Hematopoietic multipotent progenitor cell treated with erythropoietin and hydrocortisone succinate and interleukin-3 and kit ligand, for 4 days (in vitro differentiated cells): ENCODE data around the gene SNX18.

Experiments used
- DNase-seq: peaks from one replicate; pipeline ENCODE4 v3.0.0-alpha.2; 2015

The SNX18 gene

DNA sequence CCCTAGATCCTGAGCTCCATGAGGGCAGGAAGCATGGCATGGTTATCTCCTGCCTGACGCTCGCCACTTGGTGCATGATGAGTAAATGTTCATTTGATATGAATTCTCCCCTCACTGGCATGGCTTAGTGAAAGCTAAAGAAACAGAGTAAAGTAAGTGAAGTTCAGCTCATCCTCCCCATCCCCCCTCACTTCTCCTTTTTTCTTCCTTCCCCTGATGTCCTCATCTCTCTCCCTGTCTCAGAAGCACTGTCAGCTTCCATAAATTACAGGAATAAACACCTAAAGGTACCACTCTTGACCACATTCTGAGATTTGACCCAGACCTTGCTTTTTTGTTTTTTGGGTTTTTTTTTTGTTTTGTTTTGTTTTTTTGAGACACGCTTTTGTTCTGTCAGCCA, 73.3 kb downstream of the SNX18 start:
- DNase-seq = peak; percentile 64

DNA sequence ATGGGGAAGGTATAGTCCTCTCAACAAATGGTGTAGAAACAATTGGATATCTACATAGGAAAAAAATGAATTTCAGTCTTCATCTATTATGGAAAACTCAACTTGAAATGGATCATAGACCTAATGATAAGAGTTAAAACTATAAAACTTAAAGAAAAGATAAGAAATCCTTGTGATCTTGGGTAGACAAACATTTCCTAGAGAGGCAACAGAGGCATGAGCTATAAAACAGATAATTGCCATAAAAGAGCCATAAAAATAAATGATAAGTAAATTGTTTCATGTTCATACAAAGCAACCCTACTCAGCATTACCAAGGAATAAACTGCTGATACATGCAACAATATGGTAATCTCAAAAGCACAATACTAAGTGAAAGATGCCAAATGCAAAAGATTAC, 76.2 kb downstream of the SNX18 start:
- DNase-seq = no peak

- no peak for DNase-seq
Observed at GRCh38 chr5:54594181-54594580, 76.6 kb downstream of the SNX18 start.

DNA sequence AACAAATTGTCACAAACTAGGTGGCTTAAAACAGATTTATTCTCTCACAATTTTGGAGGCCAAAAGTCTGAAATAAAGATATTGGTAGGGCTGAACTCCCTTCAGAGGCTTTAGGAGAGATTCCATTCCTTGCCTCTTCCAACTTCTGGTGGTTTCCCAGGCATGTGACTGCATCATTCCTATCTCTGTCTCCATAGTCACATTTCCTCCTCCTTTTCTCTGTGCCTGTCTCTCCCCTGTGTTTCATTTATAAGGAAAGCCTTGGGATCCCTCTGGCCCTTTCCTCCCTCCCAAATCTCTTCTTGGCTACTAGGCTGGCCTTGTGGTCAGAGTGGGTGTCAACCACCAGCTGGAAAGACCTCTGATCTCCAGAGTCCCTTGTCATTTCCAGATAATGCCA, 78.2 kb downstream of the SNX18 start:
- DNase-seq = no peak
